Right lobe of liver (tissue), 4 donors: ENCODE measurements around the gene USP53.

ENCODE experiments used
- POLR2A ChIP-seq: fragments of 450-650 bp; IDR thresholded peaks from one replicate; pipeline ENCODE4 v1.6.1; 2017; ENCODE audit warnings: antibody characterized with exemption, mild to moderate bottlenecking
- TF ChIP-seq, protein P1 (sequence below), 4 donors: fragments of 200-600 bp in 3 of 4; fragments of 450-650 bp in 1 of 4; IDR thresholded peaks; one replicate each; pipeline versions ENCODE4 v1.5.1 to v1.8.0; 2016 to 2022; ENCODE audit warnings: antibody characterized with exemption in 4 of 4, mild to moderate bottlenecking in 2 of 4
- donor health status: DM: no; HTN: no; CAD: no.
- donor health status: DM: no; HTN: no; CAD: no.
- donor health status: DM: no; HTN: yes; CAD: no.

GRCh38 chr4:119233750-119234149, 21.2 kb downstream of the USP53 start:
- TF ChIP-seq, protein P1, sequence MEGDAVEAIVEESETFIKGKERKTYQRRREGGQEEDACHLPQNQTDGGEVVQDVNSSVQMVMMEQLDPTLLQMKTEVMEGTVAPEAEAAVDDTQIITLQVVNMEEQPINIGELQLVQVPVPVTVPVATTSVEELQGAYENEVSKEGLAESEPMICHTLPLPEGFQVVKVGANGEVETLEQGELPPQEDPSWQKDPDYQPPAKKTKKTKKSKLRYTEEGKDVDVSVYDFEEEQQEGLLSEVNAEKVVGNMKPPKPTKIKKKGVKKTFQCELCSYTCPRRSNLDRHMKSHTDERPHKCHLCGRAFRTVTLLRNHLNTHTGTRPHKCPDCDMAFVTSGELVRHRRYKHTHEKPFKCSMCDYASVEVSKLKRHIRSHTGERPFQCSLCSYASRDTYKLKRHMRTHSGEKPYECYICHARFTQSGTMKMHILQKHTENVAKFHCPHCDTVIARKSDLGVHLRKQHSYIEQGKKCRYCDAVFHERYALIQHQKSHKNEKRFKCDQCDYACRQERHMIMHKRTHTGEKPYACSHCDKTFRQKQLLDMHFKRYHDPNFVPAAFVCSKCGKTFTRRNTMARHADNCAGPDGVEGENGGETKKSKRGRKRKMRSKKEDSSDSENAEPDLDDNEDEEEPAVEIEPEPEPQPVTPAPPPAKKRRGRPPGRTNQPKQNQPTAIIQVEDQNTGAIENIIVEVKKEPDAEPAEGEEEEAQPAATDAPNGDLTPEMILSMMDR (IDR thresholded peaks at IDR 0.05): no peak
- no peak for TF ChIP-seq POLR2A
